GM12864 (cell line): Measurements from ENCODE around the gene CD99L2.

Experiments used
- DNase-seq: peaks from one replicate; pipeline ENCODE4 v3.0.0-alpha.2; 2011; ENCODE audit warnings: low read depth
- H3K4me3 ChIP-seq: 2 replicates; pipeline ENCODE4 v1.5.1; 2011; ENCODE audit warnings: mild to moderate bottlenecking, low read depth, low read length, control low read depth
- TF ChIP-seq, protein P1 (sequence below): IDR thresholded peaks from 2 replicates; pipeline ENCODE4 v1.5.1; 2011; ENCODE audit warnings: low read depth, mild to moderate bottlenecking, moderate library complexity, low read length, control low read depth, inconsistent platforms; ENCODE audit errors: missing control alignments

CD99L2 gene

DNA sequence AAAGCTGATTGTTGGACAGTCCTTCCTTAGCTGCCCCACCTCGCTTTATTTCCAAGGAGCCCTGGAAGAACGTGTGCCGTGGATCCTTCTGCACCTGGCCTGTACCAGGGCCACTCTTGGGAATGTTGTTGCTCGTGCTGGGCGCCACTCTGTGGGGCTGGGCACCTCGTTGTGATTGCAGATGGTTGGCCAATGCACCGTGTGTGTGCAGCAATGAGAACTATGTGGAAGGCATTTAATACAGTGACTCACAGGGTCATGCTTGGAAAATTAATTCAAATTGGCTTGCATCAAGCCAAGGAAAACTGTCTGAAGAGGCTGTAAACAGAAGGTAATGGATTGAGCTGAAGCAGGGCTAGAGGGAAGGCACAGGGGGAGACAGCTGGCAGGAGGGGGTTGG is 37.0 kb upstream of the CD99L2 start:
- no peak overlapping the region for H3K4me3 ChIP-seq
- TF ChIP-seq, protein P1, sequence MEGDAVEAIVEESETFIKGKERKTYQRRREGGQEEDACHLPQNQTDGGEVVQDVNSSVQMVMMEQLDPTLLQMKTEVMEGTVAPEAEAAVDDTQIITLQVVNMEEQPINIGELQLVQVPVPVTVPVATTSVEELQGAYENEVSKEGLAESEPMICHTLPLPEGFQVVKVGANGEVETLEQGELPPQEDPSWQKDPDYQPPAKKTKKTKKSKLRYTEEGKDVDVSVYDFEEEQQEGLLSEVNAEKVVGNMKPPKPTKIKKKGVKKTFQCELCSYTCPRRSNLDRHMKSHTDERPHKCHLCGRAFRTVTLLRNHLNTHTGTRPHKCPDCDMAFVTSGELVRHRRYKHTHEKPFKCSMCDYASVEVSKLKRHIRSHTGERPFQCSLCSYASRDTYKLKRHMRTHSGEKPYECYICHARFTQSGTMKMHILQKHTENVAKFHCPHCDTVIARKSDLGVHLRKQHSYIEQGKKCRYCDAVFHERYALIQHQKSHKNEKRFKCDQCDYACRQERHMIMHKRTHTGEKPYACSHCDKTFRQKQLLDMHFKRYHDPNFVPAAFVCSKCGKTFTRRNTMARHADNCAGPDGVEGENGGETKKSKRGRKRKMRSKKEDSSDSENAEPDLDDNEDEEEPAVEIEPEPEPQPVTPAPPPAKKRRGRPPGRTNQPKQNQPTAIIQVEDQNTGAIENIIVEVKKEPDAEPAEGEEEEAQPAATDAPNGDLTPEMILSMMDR: no peak
- DNase-seq: no peak

DNA sequence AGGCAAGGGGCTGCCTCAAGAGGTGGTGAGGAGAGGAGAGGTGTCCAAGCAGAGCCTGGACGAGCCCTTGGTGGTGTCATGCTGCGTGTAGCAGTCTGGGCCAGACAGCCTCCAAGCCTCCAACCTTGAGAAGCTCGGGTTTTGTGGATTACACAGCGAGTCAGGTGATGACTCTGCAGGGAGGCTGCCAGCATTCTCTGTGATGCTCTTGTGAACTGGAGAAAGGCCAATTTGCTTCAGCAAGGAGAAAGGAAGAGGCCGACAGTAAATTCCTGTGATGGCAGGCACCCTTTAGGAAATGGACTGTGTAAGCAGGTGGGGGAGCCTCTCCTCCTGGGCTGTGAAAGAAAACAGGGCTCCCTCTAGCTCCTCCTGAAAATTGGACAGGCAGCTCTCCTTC is 36.0 kb upstream of the CD99L2 start:
- TF ChIP-seq, protein P1: no peak
- H3K4me3 ChIP-seq: no peak overlapping the region
- DNase-seq: no peak

DNA sequence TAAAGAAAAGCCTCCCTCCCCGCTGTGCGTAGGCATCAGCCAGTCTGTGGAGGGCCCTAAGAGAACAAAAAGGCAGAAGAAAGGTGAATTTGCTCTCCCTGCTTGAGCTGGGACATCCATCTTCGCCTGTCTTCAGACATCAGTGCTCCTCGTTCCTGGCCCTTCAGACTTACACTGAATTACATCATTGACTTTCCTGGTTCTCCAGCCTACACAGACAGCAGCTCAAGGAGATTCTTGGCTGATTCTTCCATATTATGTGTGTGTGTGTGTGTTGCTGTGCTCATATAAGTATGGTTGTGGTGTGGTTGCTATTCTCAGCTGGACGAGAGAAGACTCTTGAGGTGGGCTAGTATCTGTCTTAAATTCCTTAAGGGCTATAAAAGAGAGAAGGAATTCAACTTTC is 35.5 kb upstream of the CD99L2 start:
- no peak overlapping the region for H3K4me3 ChIP-seq
- no peak for DNase-seq
- TF ChIP-seq, protein P1: no peak

DNA sequence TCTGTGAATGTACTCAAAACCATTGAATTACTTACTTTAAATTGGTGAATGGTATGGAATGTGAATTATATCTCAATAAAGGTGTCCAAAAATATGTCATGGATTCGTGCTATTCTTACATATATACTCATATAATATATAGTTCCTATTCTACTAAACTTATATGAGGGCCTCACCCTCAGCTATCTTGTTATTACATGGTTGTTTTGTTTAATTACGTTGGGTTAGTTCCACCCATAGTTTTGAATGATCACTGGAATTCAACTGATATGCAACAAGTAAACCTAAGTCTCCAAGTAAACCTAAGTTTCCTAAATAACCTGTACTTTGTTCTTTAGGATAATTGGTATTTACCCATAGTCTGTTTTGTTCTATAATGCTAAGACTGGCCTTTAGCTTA is 30.6 kb upstream of the CD99L2 start:
- DNase-seq: no peak
- TF ChIP-seq, protein P1: no peak
- H3K4me3 ChIP-seq: no peak overlapping the region

DNA sequence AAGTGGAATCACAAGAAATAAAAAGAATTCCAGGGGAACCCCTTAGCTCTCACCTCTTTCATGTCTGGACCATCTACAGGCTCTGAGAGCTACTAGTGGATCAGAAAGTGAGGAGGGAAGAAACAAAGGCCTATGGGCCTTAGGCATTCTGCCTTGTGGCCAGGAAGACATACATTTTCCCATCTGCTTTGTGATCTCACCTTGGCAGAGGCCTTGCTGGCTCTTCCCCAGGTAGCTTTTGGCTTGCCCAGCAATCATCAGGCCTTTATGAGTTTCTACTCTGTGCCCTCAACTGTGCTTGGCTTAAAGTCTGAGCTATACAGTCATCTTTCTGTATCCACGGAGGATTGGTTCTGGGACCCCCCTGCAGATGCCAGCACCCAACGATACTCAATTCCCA is 28.3 kb upstream of the CD99L2 start:
- H3K4me3 ChIP-seq: no peak overlapping the region
- TF ChIP-seq, protein P1: no peak
- no peak for DNase-seq

DNA sequence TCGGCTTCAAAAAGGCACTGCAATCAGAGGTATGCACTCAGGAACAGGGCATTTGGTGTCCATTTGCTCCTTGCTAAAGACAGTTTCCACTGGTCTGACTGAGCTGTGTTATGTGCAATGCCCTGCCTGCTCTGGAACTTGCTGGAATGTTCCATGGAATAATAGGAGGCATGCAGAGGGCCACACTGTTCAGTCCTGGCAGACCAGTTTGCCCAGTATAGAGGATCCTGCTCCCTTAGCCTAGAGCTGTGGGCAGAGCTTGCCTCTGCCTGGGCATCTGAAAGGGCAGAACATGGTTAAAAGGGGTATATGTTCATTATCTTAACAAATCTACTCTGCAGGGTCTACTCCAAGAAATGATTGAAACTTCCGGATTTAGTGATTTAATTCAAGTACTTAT is 27.8 kb upstream of the CD99L2 start:
- TF ChIP-seq, protein P1: no peak
- H3K4me3 ChIP-seq: no peak overlapping the region
- DNase-seq: no peak

DNA sequence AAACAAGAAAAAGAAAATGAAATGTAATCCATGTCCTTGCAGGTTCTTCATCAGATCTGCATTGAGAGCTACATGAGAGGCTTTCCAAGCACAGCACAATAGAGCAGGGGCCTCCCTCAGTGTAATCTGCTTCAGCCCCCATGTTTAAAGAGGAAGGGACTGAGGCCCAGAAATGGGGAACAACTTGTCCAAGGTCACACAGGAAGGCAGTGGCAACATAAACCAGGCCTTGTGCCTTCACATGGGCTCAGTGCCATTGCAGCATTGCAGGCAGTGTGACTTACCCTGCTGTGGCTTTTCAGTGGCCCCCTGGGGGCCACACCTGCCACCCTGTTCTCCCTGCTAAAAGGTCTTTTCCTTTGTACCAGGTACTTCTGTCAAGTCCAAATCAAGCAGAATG is 20.9 kb upstream of the CD99L2 start:
- TF ChIP-seq, protein P1: no peak
- no peak for DNase-seq

More for the DNA sequence above, 20.9 kb upstream of the CD99L2 start:
- H3K4me3 ChIP-seq: no peak overlapping the region
